Measurements from ENCODE around the gene IPO8.

The IPO8 gene

DNA sequence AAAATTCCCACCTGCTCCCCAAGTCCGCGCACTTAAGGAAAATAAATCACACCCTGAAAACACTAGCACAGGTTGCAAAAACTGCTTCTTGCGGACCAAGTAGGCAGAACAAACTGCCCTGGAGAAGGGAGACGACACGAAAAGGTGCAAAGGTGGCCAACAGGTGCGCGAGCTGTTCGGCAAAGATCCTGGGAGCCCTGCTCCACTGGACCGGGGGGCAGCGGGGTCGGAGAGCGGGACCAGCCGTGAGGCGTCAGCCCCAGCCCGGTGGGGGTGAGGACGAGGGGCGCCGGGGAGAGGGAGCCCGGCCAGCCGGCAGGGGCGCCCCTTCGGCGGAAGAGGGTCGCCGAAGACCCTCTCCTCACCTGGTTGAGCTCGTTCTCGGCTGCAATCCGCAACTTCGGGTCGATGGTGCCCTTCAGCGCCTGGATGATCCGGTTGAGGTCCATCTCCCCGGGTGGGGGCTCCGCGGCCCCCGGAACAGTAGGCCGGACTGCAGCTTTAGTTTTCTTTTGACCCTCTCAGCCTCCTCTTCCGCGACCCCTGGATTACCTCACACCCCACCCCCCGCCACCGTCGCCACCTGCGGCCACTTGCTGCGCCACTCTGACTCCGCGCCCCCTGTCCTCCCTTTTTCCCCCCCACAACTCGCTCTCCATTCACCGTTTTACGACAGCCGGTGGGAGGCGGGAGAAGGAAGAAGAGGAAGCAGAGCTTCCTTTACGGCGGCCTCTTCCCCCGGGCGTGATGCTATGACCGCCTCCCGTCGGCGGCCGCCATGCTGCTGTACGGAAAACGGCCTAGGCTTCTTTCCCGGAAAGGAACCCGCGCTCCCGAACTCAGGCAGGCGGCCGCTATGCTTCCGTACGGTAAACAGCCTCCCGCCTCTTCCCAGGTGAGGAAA, at the start of gene IPO8:
IPO8 (minus strand) TSS at position 671 of the 904 bp plus-strand sequence; CDS start at position 449, 222 bp downstream.
- peak; percentile 93 for DNase-seq

DNA sequence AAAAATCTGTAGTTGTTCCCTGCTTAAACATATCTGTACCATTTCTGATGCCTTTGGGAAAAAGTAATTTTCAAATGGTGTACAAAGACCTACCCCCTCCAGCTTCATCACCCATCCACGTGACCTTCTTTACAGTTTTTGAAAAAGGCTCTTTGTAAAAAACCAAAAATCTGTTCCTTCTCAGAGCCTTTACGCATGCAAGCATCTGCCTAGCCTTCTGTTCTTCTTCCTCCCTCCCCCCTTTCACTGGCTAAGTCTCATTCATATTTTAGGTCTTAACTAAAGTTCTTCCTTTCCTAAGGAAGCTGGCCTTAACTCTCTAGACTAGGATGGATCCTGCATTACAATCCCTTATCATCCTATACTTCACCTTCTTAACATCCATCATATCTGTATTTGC, 48.7 kb upstream of the IPO8 start:
- no peak for DNase-seq

DNA sequence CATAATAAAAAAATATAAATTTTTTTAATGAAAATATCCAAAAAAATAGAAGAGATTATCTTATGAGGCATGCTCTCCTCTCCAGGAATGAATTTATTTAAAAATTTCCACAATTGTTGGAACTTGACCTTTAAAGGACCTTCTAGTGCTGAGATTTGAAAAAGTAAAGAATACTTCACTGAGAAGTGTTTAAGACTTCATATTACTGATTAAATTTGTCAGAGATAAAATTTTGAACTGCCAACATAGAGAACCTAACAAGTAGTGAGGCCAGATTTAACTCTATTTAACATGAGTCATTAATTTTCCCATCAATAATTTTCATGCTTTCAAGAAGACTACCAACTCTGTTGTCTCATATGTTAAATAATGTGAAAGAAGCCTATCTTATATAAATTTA, 44.6 kb upstream of the IPO8 start:
- no peak for DNase-seq

DNA sequence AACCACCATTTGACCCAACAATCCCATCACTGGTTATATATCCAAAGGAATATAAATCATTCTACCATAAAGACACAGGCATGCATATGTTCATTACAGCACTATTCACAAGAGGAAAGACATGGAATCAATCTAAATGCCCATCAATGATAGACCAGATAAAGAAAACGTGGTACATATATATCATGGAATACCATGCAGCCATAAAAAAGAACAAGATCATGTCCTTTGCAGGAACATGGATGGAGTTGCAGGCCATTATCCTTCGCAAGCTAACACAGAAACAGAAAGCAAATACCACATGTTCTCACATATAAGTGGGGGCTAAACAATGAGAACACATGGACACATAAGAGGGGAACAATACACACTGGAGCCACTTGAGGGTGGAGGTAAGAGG, 43.4 kb upstream of the IPO8 start:
- no peak for DNase-seq

DNA sequence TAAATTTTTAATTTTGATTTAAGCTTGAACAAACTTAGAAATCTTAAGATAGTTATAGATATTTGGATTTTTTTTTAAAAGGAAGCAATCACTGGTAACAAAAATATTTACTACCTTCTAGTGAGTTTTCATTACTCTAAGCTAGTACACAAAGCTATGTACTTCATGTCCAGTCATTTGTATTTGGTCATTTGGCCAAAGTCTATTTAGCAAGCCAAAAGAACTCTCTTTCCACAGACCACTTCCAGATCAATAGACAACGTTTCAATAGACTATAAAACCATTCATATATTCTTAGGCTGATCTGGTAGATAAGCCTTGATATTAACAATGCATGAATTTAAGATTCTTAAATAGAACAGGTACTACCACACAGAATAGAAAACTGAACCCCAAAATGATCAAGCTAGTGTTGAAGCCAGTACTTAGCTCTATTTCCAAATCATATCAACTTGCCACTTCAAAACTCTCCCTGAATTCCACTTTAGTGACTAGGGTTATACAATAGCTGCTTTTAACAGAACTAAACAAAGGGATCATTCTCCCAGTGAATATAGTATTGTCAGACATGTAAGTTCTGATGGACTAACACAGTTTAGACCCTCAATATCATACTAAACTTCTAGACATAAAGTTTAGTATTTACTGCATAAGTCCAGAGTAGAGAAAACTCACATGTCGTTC, 37.4 kb upstream of the IPO8 start:
- no peak for DNase-seq

DNA sequence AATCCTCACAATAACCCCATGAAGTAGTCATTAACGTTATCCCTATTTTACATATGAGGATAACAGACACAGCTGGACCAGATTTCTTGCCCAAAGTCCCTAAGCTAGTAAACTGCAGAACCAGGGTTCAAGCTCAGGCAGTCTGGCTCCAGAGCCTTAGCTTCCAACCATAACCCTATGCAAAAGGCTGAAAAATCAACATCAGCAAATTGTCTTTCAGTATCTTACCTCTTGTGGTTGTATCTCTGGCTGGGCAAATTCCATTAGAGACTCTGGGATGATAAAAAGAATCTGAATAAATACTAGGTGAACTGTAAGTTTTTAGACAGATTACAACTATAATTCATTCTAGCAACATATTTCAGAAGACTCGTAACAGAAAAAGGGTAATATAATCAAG, 34.3 kb upstream of the IPO8 start:
- DNase-seq: no peak

DNA sequence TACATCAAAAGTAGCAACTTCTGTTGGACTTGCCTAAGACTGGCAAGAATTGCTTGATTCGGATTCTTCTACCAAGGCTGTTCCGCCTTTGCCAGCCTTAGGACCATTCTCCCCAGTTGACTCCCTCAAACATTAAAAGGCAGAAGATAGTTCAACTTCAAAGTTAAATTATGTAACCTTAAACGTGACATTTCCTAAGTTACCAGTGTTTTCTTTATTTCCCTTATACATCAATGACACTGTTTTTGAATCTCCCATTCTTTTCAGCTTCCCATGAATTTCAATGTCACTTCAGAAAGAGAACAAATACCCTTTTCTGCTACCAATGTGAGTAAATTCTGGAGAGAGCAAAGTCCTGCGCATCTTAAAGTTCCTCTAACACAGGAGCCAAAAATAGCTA, 33.9 kb upstream of the IPO8 start:
- DNase-seq: no peak

DNA sequence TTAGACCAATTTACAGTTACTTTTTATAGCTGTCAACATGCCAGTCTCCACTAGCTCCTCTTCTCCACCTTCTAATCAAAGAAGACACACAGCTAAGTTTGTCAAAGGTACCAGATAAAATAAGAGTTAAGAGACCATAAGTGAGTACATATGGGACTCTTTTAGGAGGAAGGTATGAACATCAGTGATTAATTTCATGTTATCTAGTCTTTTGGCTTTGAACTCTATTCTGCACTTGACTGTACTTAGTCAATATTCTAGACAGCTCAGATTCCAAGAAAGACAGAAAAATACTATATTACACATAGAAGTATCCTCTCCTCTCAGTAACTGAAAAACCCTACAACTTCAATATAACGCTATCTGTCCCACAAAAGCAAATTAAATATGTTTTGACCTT, 31.0 kb upstream of the IPO8 start:
- no peak for DNase-seq

DNA sequence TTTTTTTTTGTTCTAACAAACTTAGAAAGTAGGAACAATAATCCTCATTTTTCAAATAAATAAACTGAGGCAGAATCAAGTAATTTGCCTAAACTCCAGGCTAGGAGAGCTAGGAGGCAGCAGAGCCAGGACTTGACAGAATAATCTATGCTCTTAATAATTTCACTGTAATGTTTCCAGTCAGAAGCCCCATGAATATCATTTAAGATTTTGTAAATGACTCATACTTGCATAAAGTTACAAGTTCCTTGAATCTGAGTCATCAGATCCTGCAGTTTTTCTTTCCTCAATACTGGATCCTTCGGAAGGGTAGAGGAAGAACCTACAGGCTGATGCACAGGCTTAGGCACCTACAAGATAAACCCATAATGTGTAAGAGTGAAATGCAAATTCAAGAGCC, 30.1 kb upstream of the IPO8 start:
- peak; percentile 89 for DNase-seq

DNA sequence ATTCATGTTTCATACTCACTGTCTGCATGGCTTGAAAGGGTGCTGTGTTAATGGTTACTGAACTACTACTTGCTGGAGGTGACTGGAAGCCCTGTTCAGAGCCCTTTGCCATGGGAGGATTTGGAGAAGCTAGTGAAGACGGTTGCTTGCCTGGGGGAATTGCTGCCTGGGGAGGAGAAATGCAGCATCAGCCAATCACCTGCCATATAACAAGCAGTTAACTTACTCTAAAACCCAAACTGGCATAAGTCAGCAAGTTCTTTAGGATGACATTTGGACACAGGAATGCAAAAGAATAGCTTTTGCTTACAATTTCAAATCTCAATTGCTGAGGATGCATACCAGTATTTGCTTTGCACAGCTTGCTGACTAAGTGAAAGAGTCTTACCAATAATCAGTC, 23.4 kb upstream of the IPO8 start:
- peak; percentile 90 for DNase-seq

DNA sequence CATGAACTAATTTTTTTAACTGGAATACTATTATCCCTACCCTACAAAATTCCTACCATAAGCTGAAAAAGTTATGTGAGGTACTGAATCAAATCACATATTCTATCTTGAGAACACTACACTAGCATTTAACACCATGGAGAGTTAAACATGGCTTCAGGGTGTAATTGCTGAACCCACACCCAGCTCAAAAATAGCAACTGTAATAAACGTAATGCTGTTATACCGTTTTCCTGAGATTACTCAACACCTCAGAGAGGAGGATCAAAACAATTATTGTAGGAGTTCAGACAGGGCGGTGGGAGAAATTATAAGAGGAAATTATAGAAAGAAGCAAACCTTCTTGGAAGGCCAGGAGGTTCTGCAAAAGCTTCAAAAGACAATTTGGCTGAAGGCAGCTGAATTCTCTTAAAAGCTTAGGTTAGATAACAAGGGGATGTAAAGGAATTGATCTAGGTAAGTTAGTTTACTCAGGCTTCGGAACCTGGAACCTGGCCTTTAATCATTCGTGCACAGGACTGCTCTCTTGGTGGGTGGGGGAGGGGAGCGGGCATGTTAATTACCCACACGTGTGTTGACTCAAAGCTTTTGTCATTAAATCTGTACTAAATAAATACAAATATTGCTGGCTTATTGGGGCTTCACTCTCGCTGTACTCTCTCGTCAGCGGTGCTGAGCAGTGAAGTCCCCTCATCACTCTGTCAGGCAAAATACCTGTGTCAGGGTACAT, 12.1 kb upstream of the IPO8 start:
- DNase-seq: no peak

DNA sequence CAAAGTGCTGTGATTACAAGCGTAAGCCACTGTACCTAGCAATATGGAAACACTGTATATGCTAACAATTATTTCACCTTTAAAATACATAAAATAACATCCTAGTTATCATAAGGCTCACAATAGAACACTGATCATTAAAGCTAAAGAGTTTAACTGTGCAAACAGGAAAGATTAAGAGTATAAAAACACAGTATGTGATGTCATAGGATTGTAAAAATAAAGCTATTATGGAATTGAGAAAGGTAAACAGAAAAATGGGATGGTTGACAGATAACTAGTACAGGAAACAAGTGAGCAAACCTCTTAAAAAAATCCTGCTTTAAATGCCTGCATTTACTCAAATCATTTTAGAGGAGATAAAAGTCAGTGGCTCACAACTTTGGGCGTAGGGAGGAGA, 10.8 kb upstream of the IPO8 start:
- no peak for DNase-seq

DNA sequence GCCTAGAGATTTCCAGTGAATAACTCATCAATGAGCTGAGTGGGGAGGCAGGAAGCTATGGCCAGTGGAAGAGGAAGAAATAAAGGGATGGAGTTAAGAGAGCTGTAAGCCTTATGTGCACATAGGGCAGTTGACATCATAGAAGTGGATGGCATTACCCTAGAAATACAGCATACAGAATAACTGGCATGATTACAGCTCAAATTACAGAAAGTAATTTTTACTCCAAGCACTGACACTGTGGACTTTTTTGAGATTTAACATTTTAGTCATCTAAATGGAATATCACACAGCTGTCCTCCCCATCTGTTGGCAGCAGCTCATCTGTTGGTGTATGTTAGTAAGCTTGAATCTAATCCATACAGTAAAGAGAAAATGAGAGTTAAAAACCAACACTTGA, 5.4 kb upstream of the IPO8 start:
- DNase-seq: no peak

DNA sequence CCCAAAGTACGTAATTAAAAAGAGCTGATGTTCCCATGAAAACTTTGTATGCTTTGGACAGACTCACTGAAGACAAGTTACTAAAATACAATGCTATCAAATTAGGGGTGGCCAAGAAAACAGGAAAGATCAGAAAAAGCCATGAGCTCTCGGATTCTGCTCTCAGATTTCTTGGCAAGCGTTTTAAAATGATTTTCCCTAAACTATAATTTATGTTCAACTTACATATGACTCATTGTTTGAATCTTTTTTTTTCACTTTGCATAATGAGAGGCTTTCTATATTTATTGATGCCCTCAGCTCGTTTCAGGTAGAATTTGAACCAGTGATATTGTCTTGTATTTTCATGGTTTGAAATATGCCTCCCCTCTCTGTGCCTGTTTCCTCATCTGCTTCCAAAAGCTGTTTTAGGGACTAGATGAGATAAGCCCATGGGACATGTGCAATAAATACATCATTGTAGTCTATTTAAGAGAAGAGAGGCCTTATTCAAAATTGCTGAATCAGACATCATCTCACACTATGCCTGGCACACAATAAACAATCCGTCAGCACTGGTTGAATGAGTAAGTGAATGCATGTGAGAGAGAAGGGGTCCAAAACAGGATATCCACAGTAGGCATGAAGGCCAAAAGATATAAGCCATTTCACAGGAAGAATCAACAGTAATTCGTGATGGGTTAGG, 4.7 kb upstream of the IPO8 start:
- DNase-seq: no peak

DNA sequence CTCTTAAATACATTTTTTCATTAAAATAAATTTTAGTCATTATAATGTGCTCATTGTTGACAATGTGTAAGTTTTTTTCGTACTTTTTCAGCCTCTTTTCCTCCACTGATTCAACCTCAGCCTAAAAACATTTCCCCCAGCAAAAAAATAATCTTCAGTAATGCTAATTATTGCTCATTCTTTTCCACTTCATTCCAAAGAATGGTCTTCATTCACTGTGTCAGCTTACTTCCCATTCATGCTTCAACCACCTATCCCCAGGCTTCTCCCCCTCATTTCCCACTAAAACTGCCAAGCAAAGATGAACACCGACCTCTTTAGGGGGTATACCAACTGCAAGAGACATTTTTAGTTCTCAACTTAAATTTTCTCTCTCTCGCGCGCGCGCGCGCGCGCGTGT, 2.7 kb upstream of the IPO8 start:
- no peak for DNase-seq

DNA sequence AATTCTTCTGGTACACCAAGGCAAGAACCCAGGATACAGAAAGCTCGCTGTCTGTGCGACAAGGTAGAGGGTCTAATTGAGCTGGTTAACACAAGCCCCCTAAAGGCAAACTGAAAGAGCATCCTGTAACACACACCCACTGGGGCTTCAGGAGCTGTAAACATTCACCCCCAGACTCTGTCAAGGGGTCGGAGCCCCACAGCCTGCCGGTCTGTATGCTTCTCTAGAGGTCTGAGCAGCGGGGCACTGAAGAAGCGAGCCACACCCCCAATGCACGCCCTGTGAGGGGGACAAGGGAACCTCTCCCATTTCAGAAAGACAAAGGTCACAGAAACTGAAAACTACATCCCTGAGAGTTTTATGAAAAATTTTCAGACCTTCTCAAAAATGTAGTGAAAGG, 1.3 kb upstream of the IPO8 start:
- no peak for DNase-seq

DNA sequence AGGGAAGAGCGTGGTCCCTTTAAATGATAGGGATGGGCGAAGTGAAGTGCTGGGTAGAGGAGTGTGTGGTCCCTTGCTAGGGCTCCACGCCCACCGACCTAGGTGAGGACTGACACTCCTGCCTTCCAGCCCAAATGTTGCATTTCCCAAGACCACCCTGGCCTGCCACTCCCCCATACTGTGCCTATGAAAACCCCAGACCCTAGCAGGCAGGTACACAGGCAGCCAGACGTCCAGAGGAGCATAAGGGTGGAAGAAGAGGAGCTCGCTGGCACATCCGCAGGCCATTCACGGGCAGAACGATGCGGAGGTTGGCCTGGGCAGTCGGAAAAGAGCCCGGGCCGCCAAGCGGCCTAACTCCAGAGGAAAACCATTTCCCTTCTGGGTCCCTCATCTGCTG, 817 bp upstream of the IPO8 start:
- no peak for DNase-seq

DNA sequence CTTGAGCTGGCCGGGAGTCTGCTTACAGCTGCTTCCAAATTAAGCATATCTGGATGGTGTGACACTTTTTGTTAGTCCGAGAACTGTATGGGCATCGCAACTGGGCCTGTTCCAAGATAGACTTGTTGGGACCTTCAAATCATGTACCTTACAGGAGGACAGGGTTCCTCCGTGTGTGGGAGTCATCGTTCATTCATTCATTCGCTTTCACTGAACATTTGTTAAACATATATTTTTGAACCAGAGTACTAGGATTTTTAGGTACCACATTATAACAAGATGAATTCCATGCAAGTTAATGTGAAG, 387 bp upstream of the IPO8 start:
- no peak for DNase-seq

DNA sequence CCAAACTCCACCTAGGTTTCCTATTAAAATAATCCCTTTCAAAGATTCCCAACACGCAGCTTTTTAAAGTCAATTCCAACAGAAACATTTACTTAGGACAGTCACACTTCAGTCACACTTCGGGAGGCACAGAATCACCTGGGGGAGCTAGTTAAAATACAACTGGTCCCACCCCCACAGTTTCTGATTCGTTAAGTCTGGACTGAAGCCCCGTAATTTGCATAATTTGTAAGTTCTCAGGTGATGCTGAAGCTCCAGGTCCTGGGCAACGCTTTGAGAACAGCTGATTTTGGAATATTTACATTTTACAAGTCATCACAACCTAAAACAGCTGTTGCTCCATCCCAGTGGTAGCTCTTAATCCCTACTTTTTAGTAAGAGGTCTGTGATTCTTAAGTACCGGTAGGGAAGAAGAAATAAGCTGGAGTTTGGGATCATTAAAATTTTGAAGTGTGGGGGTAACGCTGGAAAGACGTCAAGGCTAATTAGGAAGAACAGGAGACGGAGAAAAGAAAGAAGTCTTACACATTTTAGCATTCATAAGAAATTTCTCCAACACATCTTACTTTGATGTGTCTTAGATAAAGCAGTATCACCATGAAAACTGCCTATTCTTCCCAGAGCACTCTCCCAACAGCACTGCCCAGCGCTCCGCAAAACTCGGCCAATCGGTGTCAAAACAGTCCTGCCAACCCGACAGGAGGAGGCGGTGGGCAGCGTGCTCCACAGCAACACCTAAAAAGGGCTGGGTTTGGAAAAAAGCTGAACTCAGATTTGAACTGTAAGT, 1.1 kb downstream of the IPO8 start:
- peak; percentile 29 for DNase-seq

DNA sequence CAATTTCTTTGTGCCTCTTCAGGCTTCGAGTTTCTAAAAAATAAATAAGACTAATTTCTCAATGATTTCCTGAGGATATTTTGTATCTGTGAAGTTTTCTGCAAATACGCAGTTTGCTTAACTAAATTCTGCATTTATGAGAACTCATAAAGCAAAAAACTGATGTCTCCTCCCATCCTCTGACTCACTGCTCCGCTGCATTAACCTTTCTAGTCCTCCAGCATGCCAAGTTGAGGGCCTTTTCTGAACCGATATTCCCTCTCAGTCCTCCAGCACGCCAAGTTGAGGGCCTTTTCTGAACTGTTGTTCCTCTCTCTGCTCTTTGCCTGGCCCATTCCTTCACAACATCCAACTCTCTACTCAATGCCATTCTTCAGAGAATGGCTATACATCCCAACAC, 3.2 kb downstream of the IPO8 start:
- no peak for DNase-seq

DNA sequence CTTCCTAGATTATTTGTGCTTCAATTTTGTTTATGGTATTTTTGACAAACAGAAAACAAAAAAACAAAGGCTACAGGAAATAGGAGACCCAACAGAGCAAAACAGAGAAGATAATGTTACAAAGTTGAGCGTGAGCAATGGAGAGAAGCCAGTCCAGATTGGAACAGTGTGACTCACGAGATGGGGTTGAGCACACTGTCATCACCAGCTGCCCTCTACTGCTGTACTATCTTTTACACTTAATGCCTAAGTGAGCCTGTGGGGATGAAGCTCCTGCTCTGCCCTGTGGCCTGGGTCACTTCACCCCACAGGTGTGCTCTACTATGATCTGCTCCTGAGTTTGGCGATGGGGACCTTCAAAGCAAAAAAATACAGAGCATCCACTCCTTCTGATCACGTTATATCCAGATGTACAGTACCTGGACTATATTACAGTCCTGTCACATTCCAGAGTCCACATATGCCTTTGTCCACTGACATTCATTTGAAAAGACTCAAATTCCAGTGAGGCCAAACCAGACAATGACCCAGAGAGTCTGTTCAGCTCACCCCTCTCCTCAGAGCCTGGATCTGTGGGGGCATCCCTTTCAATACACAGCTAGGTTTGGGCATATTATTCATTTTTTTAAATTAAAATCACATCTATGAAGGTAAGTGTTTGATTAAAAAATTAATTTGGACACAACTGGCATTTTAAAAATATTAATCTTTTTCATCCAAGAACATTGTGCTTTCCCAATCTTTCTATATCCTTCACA, 4.4 kb downstream of the IPO8 start:
- DNase-seq: peak; percentile 71
